ENCODE data around the gene AHDC1.
A peak's percentile ranks its signal among the peaks of the same experiment; 100 is the strongest.

The AHDC1 gene

GRCh38 chr1:27522432-27523336, 81.3 kb downstream of the AHDC1 start:
- H3K36me3 ChIP-seq (ENCODE audit: control insufficient read depth, low read length) = no peaks in the 10 kb centered on the region
- no peaks in the 10 kb centered on the region for H4K20me1 ChIP-seq (ENCODE audit: control insufficient read depth, insufficient read depth, low read depth, low read length)
- peak overlapping the region; percentile 27 for H3K4me2 ChIP-seq (ENCODE audit: low read length)
- no peaks in the 10 kb centered on the region for H3K9me3 ChIP-seq (ENCODE audit: control insufficient read depth, insufficient read depth, low read length)
- no peak overlapping the region for H3K27ac ChIP-seq (ENCODE audit: low read depth, low read length)
- peaks cover 9% of the 10 kb centered on the region for H3K79me2 ChIP-seq (ENCODE audit: control insufficient read depth, low read length)
- H3K4me3 ChIP-seq (ENCODE audit: low read length) = no peak overlapping the region
- H3K9me2 ChIP-seq (replicated peaks; ENCODE audit: control insufficient read depth, low read length) = no peaks in the 10 kb centered on the region
- H3K4me1 ChIP-seq (ENCODE audit: control insufficient read depth, low read length) = peaks cover 52% of the 10 kb centered on the region
- H3K27me3 ChIP-seq (ENCODE audit: control insufficient read depth, low read length) = no peaks in the 10 kb centered on the region
- TF ChIP-seq EZH2phosphoT487 (IDR thresholded peaks at IDR 0.05; ENCODE audit: borderline replicate concordance, low read length) (no peak), CTCF (IDR thresholded peaks at IDR 0.05; ENCODE audit: low read depth, low read length, poor library complexity, severe bottlenecking) (peak; percentile 53)
- H3F3A ChIP-seq (ENCODE audit: control insufficient read depth, insufficient read depth) = peaks cover 8% of the 10 kb centered on the region; the same call in 1 of the 2 replicates

GRCh38 chr1:27521861-27522431, 82.0 kb downstream of the AHDC1 start:
- H3K27me3 ChIP-seq (ENCODE audit: control insufficient read depth, low read length) = no peaks in the 10 kb centered on the region
- H3K36me3 ChIP-seq (ENCODE audit: control insufficient read depth, low read length) = no peaks in the 10 kb centered on the region
- no peaks in the 10 kb centered on the region for H3K9me3 ChIP-seq (ENCODE audit: control insufficient read depth, insufficient read depth, low read length)
- peaks cover 9% of the 10 kb centered on the region for H3K79me2 ChIP-seq (ENCODE audit: control insufficient read depth, low read length)
- no peaks in the 10 kb centered on the region for H4K20me1 ChIP-seq (ENCODE audit: control insufficient read depth, insufficient read depth, low read depth, low read length)
- no peak for TF ChIP-seq EZH2phosphoT487 (IDR thresholded peaks at IDR 0.05; ENCODE audit: borderline replicate concordance, low read length)
- TF ChIP-seq CTCF (IDR thresholded peaks at IDR 0.05; ENCODE audit: low read depth, low read length, poor library complexity, severe bottlenecking) = no peak
- H3K4me2 ChIP-seq (ENCODE audit: low read length) = no peak overlapping the region
- H3K27ac ChIP-seq (ENCODE audit: low read depth, low read length) = no peak overlapping the region
- no peaks in the 10 kb centered on the region for H3K9me2 ChIP-seq (replicated peaks; ENCODE audit: control insufficient read depth, low read length)
- peaks cover 45% of the 10 kb centered on the region for H3K4me1 ChIP-seq (ENCODE audit: control insufficient read depth, low read length)
- H3K4me3 ChIP-seq (ENCODE audit: low read length) = no peak overlapping the region
- H3F3A ChIP-seq (ENCODE audit: control insufficient read depth, insufficient read depth) = peaks cover 8% of the 10 kb centered on the region; the same call in 1 of the 2 replicates

GRCh38 chr1:27521336-27521831, 82.6 kb downstream of the AHDC1 start:
- Histone ChIP-seq H3F3A (ENCODE audit: control insufficient read depth, insufficient read depth) (peaks cover 5% of the 10 kb centered on the region; the same call in 1 of the 2 replicates), H3K27me3 (ENCODE audit: control insufficient read depth, low read length) (no peaks in the 10 kb centered on the region), H3K9me2 (replicated peaks; ENCODE audit: control insufficient read depth, low read length) (no peaks in the 10 kb centered on the region), H3K4me3 (ENCODE audit: low read length) (no peak overlapping the region), H3K4me2 (ENCODE audit: low read length) (no peak overlapping the region), H4K20me1 (ENCODE audit: control insufficient read depth, insufficient read depth, low read depth, low read length) (no peaks in the 10 kb centered on the region), H3K36me3 (ENCODE audit: control insufficient read depth, low read length) (no peaks in the 10 kb centered on the region), H3K9me3 (ENCODE audit: control insufficient read depth, insufficient read depth, low read length) (no peaks in the 10 kb centered on the region), H3K79me2 (ENCODE audit: control insufficient read depth, low read length) (peaks cover 4% of the 10 kb centered on the region), H3K4me1 (ENCODE audit: control insufficient read depth, low read length) (peaks cover 39% of the 10 kb centered on the region), H3K27ac (ENCODE audit: low read depth, low read length) (no peak overlapping the region)
- no peak for TF ChIP-seq EZH2phosphoT487 (IDR thresholded peaks at IDR 0.05; ENCODE audit: borderline replicate concordance, low read length)
